Activated naive CD8-positive, alpha-beta T cell treated with anti-CD3 and anti-CD28 coated beads, Interleukin-2, amount 50 U/mL, for 24 hours (primary cell): ENCODE results near the gene PPP1R10.

ENCODE experiments used
- ATAC-seq: fragments of 150-1000 bp; cut with Tn5 transposase; one replicate; pipeline ENCODE4 v1.10.0; 2021
- DNase-seq: peaks from one replicate; pipeline ENCODE4 v3.0.0; 2021
- H3K27ac Mint-ChIP-seq: one replicate; pipeline ENCODE4 v1.8.0; 2021; ENCODE audit warnings: mild to moderate bottlenecking, mixed read lengths
- H3K27me3 Mint-ChIP-seq: one replicate; pipeline ENCODE4 v1.8.0; 2021; ENCODE audit warnings: mixed read lengths
- H3K36me3 Mint-ChIP-seq: one replicate; pipeline ENCODE4 v1.8.0; 2021; ENCODE audit warnings: low read depth, mixed read lengths
- H3K4me1 Mint-ChIP-seq: one replicate; pipeline ENCODE4 v1.8.0; 2021; ENCODE audit warnings: mixed read lengths
- H3K4me3 Mint-ChIP-seq: one replicate; pipeline ENCODE4 v1.8.0; 2021; ENCODE audit warnings: mild to moderate bottlenecking, moderate library complexity, mixed read lengths
- H3K9me3 Mint-ChIP-seq: one replicate; pipeline ENCODE4 v1.8.0; 2021; ENCODE audit warnings: mixed read lengths

PPP1R10 gene

GRCh38 chr6:30613251-30614043, 3.6 kb downstream of the PPP1R10 start:
- Mint-ChIP-seq H3K9me3 (no peaks in the 10 kb centered on the region), H3K27ac (peak overlapping the region; percentile 99), H3K4me1 (peaks cover 70% of the 10 kb centered on the region), H3K4me3 (peak overlapping the region; percentile 98), H3K27me3 (peaks cover 4% of the 10 kb centered on the region), H3K36me3 (peaks cover 84% of the 10 kb centered on the region)
- DNase-seq, result no peak
- ATAC-seq, result no peak

GRCh38 chr6:30612687-30613248, 4.3 kb downstream of the PPP1R10 start:
- Mint-ChIP-seq H3K9me3 (no peaks in the 10 kb centered on the region), H3K4me3 (peak overlapping the region; percentile 98), H3K36me3 (peaks cover 89% of the 10 kb centered on the region), H3K27me3 (peaks cover 4% of the 10 kb centered on the region), H3K27ac (peak overlapping the region; percentile 99), H3K4me1 (peaks cover 72% of the 10 kb centered on the region)
- ATAC-seq, result no peak
- DNase-seq, result no peak

- DNase-seq (no peak), ATAC-seq (no peak)
- Mint-ChIP-seq H3K36me3 (peaks cover 93% of the 10 kb centered on the region), H3K27me3 (peaks cover 2% of the 10 kb centered on the region), H3K27ac (peak overlapping the region; percentile 99), H3K9me3 (no peaks in the 10 kb centered on the region), H3K4me3 (no peak overlapping the region), H3K4me1 (peaks cover 71% of the 10 kb centered on the region)
Observed at GRCh38 chr6:30612213-30612612, 4.8 kb downstream of the PPP1R10 start.

GRCh38 chr6:30611856-30612194, 5.2 kb downstream of the PPP1R10 start:
- Mint-ChIP-seq H3K4me3 (peak overlapping the region; percentile 19), H3K27me3 (no peaks in the 10 kb centered on the region), H3K27ac (peak overlapping the region; percentile 99), H3K4me1 (peaks cover 67% of the 10 kb centered on the region), H3K36me3 (peaks cover 92% of the 10 kb centered on the region), H3K9me3 (no peaks in the 10 kb centered on the region)
- DNase-seq (no peak), ATAC-seq (no peak)

- Mint-ChIP-seq H3K4me3 (peak overlapping the region; percentile 19), H3K9me3 (no peaks in the 10 kb centered on the region), H3K4me1 (peaks cover 69% of the 10 kb centered on the region), H3K36me3 (peaks cover 92% of the 10 kb centered on the region), H3K27me3 (no peaks in the 10 kb centered on the region), H3K27ac (peak overlapping the region; percentile 99)
- DNase-seq, result no peak
- ATAC-seq, result no peak
Observed at GRCh38 chr6:30611150-30611855, 5.7 kb downstream of the PPP1R10 start.

- Mint-ChIP-seq H3K9me3 (no peaks in the 10 kb centered on the region), H3K4me1 (peaks cover 68% of the 10 kb centered on the region), H3K4me3 (no peak overlapping the region), H3K27ac (peak overlapping the region; percentile 38), H3K36me3 (peaks cover 90% of the 10 kb centered on the region), H3K27me3 (no peaks in the 10 kb centered on the region)
- DNase-seq (no peak), ATAC-seq (no peak)
Observed at GRCh38 chr6:30610065-30610464, 7.0 kb downstream of the PPP1R10 start.

- Mint-ChIP-seq H3K9me3 (no peaks in the 10 kb centered on the region), H3K36me3 (peaks cover 79% of the 10 kb centered on the region), H3K27ac (no peak overlapping the region), H3K4me1 (peaks cover 28% of the 10 kb centered on the region), H3K27me3 (no peaks in the 10 kb centered on the region), H3K4me3 (no peak overlapping the region)
- DNase-seq (no peak), ATAC-seq (no peak)
Observed at GRCh38 chr6:30603961-30604360, 13.1 kb downstream of the PPP1R10 start.

- peaks cover 20% of the 10 kb centered on the region for H3K4me1 Mint-ChIP-seq
- peak overlapping the region; percentile 65 for H3K27ac Mint-ChIP-seq
- DNase-seq, result no peak
Observed at GRCh38 chr6:30601815-30602641, 15.0 kb downstream of the PPP1R10 start.

GRCh38 chr6:30601436-30601814, 15.6 kb downstream of the PPP1R10 start:
- Mint-ChIP-seq H3K36me3 (peaks cover 62% of the 10 kb centered on the region), H3K27me3 (no peaks in the 10 kb centered on the region), H3K27ac (peak overlapping the region; percentile 65)

More at GRCh38 chr6:30601815-30602641, 15.0 kb downstream of the PPP1R10 start:
- Mint-ChIP-seq H3K27me3 (no peaks in the 10 kb centered on the region), H3K4me3 (no peak overlapping the region), H3K36me3 (peaks cover 66% of the 10 kb centered on the region), H3K9me3 (no peaks in the 10 kb centered on the region)
- ATAC-seq, result no peak

GRCh38 chr6:30600451-30600961, 16.5 kb downstream of the PPP1R10 start:
- H3K36me3 Mint-ChIP-seq, result peaks cover 55% of the 10 kb centered on the region
- no peak for ATAC-seq
- no peak overlapping the region for H3K4me3 Mint-ChIP-seq
- no peak for DNase-seq
- no peaks in the 10 kb centered on the region for H3K27me3 Mint-ChIP-seq
- peaks cover 17% of the 10 kb centered on the region for H3K4me1 Mint-ChIP-seq
- H3K27ac Mint-ChIP-seq, result no peak overlapping the region
- no peaks in the 10 kb centered on the region for H3K9me3 Mint-ChIP-seq

More at GRCh38 chr6:30601436-30601814, 15.6 kb downstream of the PPP1R10 start:
- no peak overlapping the region for H3K4me3 Mint-ChIP-seq
- no peaks in the 10 kb centered on the region for H3K9me3 Mint-ChIP-seq
- ATAC-seq (no peak), DNase-seq (no peak)
- peaks cover 19% of the 10 kb centered on the region for H3K4me1 Mint-ChIP-seq

- H3K36me3 Mint-ChIP-seq, result peaks cover 50% of the 10 kb centered on the region
- no peak for ATAC-seq
- no peak for DNase-seq
- H3K9me3 Mint-ChIP-seq, result no peaks in the 10 kb centered on the region
- peaks cover 17% of the 10 kb centered on the region for H3K4me1 Mint-ChIP-seq
- no peak overlapping the region for H3K27ac Mint-ChIP-seq
- no peak overlapping the region for H3K4me3 Mint-ChIP-seq
- H3K27me3 Mint-ChIP-seq, result no peaks in the 10 kb centered on the region
Observed at GRCh38 chr6:30599625-30600324, 17.3 kb downstream of the PPP1R10 start.

GRCh38 chr6:30598912-30599624, 18.0 kb downstream of the PPP1R10 start:
- no peak for DNase-seq
- H3K9me3 Mint-ChIP-seq, result no peaks in the 10 kb centered on the region
- no peaks in the 10 kb centered on the region for H3K27me3 Mint-ChIP-seq
- no peak for ATAC-seq
- H3K4me1 Mint-ChIP-seq, result peaks cover 17% of the 10 kb centered on the region
- H3K36me3 Mint-ChIP-seq, result peaks cover 45% of the 10 kb centered on the region
- H3K4me3 Mint-ChIP-seq, result no peak overlapping the region
- H3K27ac Mint-ChIP-seq, result no peak overlapping the region
